T1000 (cell line): ENCODE results near the gene TMEM169.

Source experiments
- DNase-seq: peaks from one replicate; lab custom pipeline; 2025; ENCODE audit warnings: mixed read lengths; lab: John Stamatoyannopoulos, UW

Gene TMEM169

GRCh38 chr2:216081487-216082116, at the start of gene TMEM169, which contains the start of gene PECR:
TMEM169 (plus strand) TSS chr2:216081919; CDS start chr2:216095964, 14,045 bp downstream.
PECR (minus strand) TSS chr2:216081809; CDS start chr2:216081741, 68 bp downstream.
- DNase-seq = peak; percentile 32

GRCh38 chr2:216031960-216032689, 49.6 kb upstream of the TMEM169 start:
- no peak for DNase-seq

GRCh38 chr2:216033403-216033802, 48.3 kb upstream of the TMEM169 start:
- DNase-seq = no peak

- peak; percentile 6 for DNase-seq
Measured at GRCh38 chr2:216034065-216034464, 47.7 kb upstream of the TMEM169 start.

- no peak for DNase-seq
Measured at GRCh38 chr2:216039918-216040317, 41.8 kb upstream of the TMEM169 start.

GRCh38 chr2:216041438-216041837, 40.3 kb upstream of the TMEM169 start:
- no peak for DNase-seq

GRCh38 chr2:216043949-216044348, 37.8 kb upstream of the TMEM169 start:
- DNase-seq = no peak

- no peak for DNase-seq
Measured at GRCh38 chr2:216044883-216045486, 36.7 kb upstream of the TMEM169 start.

- DNase-seq = no peak
Measured at GRCh38 chr2:216047397-216047796, 34.3 kb upstream of the TMEM169 start.

GRCh38 chr2:216049452-216049851, 32.3 kb upstream of the TMEM169 start:
- no peak for DNase-seq

GRCh38 chr2:216051350-216051749, 30.4 kb upstream of the TMEM169 start:
- DNase-seq = no peak

- DNase-seq = no peak
Measured at GRCh38 chr2:216052420-216052819, 29.3 kb upstream of the TMEM169 start.

GRCh38 chr2:216055680-216056079, 26.0 kb upstream of the TMEM169 start:
- DNase-seq = no peak

GRCh38 chr2:216056739-216057138, 25.0 kb upstream of the TMEM169 start:
- no peak for DNase-seq

- DNase-seq = no peak
Measured at GRCh38 chr2:216057688-216058193, 24.0 kb upstream of the TMEM169 start.

GRCh38 chr2:216059233-216059834, 22.4 kb upstream of the TMEM169 start:
- DNase-seq = no peak

GRCh38 chr2:216064014-216064630, 17.6 kb upstream of the TMEM169 start:
- no peak for DNase-seq

- no peak for DNase-seq
Measured at GRCh38 chr2:216064665-216065064, 17.1 kb upstream of the TMEM169 start.

GRCh38 chr2:216066230-216066629, 15.5 kb upstream of the TMEM169 start:
- no peak for DNase-seq

GRCh38 chr2:216069028-216069427, 12.7 kb upstream of the TMEM169 start:
- DNase-seq = no peak

GRCh38 chr2:216070195-216070594, 11.5 kb upstream of the TMEM169 start:
- DNase-seq = no peak
